Astrocyte (in vitro differentiated cells and primary cell): ENCODE measurements around the gene KIFAP3. TPM values are rescaled to one million over a fixed set of nuclear protein-coding genes. Genes with fewer than 3 reads are reported as not detected.
"Not testable (repeated sequence)": the region's sequence is repeated elsewhere in the genome, so short reads cannot be mapped to it uniquely, and the experiment has no call there.

Experiments used
- DNase-seq: peaks from one replicate; pipeline ENCODE4 v3.0.0-alpha.2; 2010; ENCODE audit warnings: low read depth
- FAIRE-seq: peaks from 2 replicates; lab custom pipeline; 2011; peaks lifted over from hg19 to GRCh38; lab: Jason Lieb, UNC
- H2AFZ ChIP-seq: 2 replicates; pipeline ENCODE4 v1.6.0; 2012; ENCODE audit warnings: low read depth, low read length, inconsistent platforms
- H3K27ac ChIP-seq: 2 replicates; pipeline ENCODE4 v1.5.1; 2011; ENCODE audit warnings: low read depth, low read length, inconsistent platforms
- H3K27me3 ChIP-seq: 2 replicates; pipeline ENCODE4 v1.6.0; 2011; ENCODE audit warnings: low read length, inconsistent platforms; ENCODE audit not compliant: insufficient read depth
- H3K36me3 ChIP-seq: 2 replicates; pipeline ENCODE4 v1.5.1; 2011; ENCODE audit warnings: low read length, inconsistent platforms; ENCODE audit not compliant: insufficient read depth
- H3K4me1 ChIP-seq: 2 replicates; pipeline ENCODE4 v1.5.1; 2011; ENCODE audit warnings: low read length, inconsistent platforms; ENCODE audit not compliant: insufficient read depth
- H3K4me2 ChIP-seq: 2 replicates; pipeline ENCODE4 v1.6.0; 2012; ENCODE audit warnings: low read length, inconsistent platforms
- H3K4me3 ChIP-seq: 2 replicates; pipeline ENCODE4 v1.5.1; 2011; ENCODE audit warnings: low read depth, mild to moderate bottlenecking, low read length, inconsistent platforms; ENCODE audit not compliant: insufficient read depth
- H3K79me2 ChIP-seq: 2 replicates; pipeline ENCODE4 v1.6.0; 2012; ENCODE audit warnings: mild to moderate bottlenecking, low read length, inconsistent platforms; ENCODE audit not compliant: insufficient read depth
- H3K9ac ChIP-seq: 2 replicates; pipeline ENCODE4 v1.6.0; 2012; ENCODE audit warnings: mild to moderate bottlenecking, low read length, inconsistent platforms
- H3K9me3 ChIP-seq: 2 replicates; pipeline ENCODE4 v1.5.1; 2012; ENCODE audit warnings: low read depth, mild to moderate bottlenecking, low read length, inconsistent platforms; ENCODE audit not compliant: insufficient read depth
- H4K20me1 ChIP-seq: 2 replicates; pipeline ENCODE4 v1.6.0; 2012; ENCODE audit warnings: low read length, inconsistent platforms; ENCODE audit not compliant: insufficient read depth
- H3K27ac Mint-ChIP-seq: one replicate; pipeline ENCODE4 v1.8.0; 2021; ENCODE audit warnings: mild to moderate bottlenecking, mixed read lengths; ENCODE audit not compliant: unreplicated experiment
- H3K27me3 Mint-ChIP-seq: one replicate; pipeline ENCODE4 v1.8.0; 2021; ENCODE audit warnings: low read depth, mixed read lengths; ENCODE audit not compliant: unreplicated experiment
- H3K36me3 Mint-ChIP-seq: one replicate; pipeline ENCODE4 v1.8.0; 2021; ENCODE audit warnings: low read depth, mixed read lengths; ENCODE audit not compliant: unreplicated experiment
- H3K4me1 Mint-ChIP-seq: one replicate; pipeline ENCODE4 v1.8.0; 2021; ENCODE audit warnings: low read depth, mixed read lengths; ENCODE audit not compliant: unreplicated experiment
- H3K4me3 Mint-ChIP-seq: one replicate; pipeline ENCODE4 v1.8.0; 2021; ENCODE audit warnings: mild to moderate bottlenecking, moderate library complexity, mixed read lengths; ENCODE audit not compliant: unreplicated experiment
- H3K9me3 Mint-ChIP-seq: one replicate; pipeline ENCODE4 v1.8.0; 2021; ENCODE audit warnings: mild to moderate bottlenecking, mixed read lengths; ENCODE audit not compliant: unreplicated experiment
- EZH2 ChIP-seq: IDR thresholded peaks from 2 replicates; pipeline ENCODE4 v1.6.1; 2012; ENCODE audit warnings: mild to moderate bottlenecking, low read length, inconsistent platforms; ENCODE audit not compliant: insufficient read depth
- total RNA-seq: library from RNA; stranded (reverse); gene quantifications from 2 replicates; pipeline ENCODE4 v1.2.1, GENCODE V29; 2021
- TF ChIP-seq, protein P1 (sequence below): IDR thresholded peaks from 2 replicates; pipeline ENCODE4 v1.5.1; 2011; ENCODE audit warnings: low read depth, mild to moderate bottlenecking, inconsistent platforms, low read length, moderate library complexity; ENCODE audit not compliant: insufficient read depth

Gene KIFAP3
- total RNA-seq, 1 donor from 2014 or later, result 32.8 TPM

DNA sequence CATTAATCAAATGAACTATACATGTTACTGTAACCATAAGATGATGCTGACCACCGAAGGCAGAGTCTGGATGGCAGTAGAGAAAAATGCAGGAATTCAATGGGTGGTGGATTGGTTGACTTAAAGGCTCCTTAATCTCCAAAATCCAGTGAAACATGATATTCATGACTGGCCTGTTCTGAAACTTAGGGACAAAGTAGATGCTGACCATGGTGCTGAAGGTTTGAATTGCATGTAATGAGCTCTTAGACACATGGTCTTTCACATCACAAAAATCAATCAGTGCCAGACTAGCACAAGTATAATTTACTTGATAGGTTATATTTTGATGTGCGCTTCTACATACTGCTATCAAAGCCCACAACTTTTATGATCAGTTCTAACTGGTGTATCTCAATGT is 40.4 kb upstream of the KIFAP3 start:
- no peak overlapping the region for H3K9ac ChIP-seq
- H2AFZ ChIP-seq, result no peak overlapping the region
- no peaks in the 10 kb centered on the region for H3K4me1 ChIP-seq
- Mint-ChIP-seq H3K27me3 (no peaks in the 10 kb centered on the region), H3K27ac (no peak overlapping the region), H3K4me3 (no peak overlapping the region), H3K4me1 (no peaks in the 10 kb centered on the region), H3K36me3 (no peaks in the 10 kb centered on the region), H3K9me3 (peaks cover 13% of the 10 kb centered on the region)
- DNase-seq, result peak; percentile 26
- TF ChIP-seq, protein P1, sequence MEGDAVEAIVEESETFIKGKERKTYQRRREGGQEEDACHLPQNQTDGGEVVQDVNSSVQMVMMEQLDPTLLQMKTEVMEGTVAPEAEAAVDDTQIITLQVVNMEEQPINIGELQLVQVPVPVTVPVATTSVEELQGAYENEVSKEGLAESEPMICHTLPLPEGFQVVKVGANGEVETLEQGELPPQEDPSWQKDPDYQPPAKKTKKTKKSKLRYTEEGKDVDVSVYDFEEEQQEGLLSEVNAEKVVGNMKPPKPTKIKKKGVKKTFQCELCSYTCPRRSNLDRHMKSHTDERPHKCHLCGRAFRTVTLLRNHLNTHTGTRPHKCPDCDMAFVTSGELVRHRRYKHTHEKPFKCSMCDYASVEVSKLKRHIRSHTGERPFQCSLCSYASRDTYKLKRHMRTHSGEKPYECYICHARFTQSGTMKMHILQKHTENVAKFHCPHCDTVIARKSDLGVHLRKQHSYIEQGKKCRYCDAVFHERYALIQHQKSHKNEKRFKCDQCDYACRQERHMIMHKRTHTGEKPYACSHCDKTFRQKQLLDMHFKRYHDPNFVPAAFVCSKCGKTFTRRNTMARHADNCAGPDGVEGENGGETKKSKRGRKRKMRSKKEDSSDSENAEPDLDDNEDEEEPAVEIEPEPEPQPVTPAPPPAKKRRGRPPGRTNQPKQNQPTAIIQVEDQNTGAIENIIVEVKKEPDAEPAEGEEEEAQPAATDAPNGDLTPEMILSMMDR, result no peak
- TF ChIP-seq EZH2, result no peak
- no peaks in the 10 kb centered on the region for H3K36me3 ChIP-seq
- no peak for FAIRE-seq
- H3K4me3 ChIP-seq, result no peak overlapping the region
- no peaks in the 10 kb centered on the region for H4K20me1 ChIP-seq
- H3K79me2 ChIP-seq, result no peaks in the 10 kb centered on the region
- no peaks in the 10 kb centered on the region for H3K27me3 ChIP-seq
- no peak overlapping the region for H3K27ac ChIP-seq
- H3K9me3 ChIP-seq, result peaks cover 5% of the 10 kb centered on the region
- no peak overlapping the region for H3K4me2 ChIP-seq

DNA sequence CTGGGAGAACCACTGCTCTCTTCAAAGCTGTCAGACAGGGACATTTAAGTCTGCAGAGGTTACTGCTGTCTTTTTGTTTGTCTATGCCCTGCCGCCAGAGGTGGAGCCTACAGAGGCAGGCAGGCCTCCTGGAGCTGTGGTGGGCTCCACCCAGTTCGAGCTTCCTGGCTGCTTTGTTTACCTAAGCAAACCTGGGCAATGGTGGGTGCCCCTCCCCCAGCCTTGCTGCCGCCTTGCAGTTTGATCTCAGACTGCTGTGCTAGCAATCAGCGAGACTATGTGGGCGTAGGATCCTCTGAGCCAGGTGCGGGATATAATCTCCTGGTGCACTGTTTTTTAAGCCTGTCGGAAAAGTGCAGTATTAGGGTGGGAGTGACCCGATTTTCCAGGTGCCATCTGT is 38.6 kb upstream of the KIFAP3 start:
- H3K36me3 ChIP-seq, H4K20me1 ChIP-seq, H3K27me3 Mint-ChIP-seq, H3K36me3 Mint-ChIP-seq, H3K79me2 ChIP-seq, H3K27me3 ChIP-seq, H3K4me1 Mint-ChIP-seq, H3K4me1 ChIP-seq, H3K4me2 ChIP-seq, H3K27ac ChIP-seq, H3K4me3 Mint-ChIP-seq, H3K9me3 ChIP-seq, DNase-seq, H3K9ac ChIP-seq, FAIRE-seq, H3K27ac Mint-ChIP-seq, H2AFZ ChIP-seq, H3K4me3 ChIP-seq: not testable (repeated sequence)
- H3K9me3 Mint-ChIP-seq, result peaks cover 13% of the 10 kb centered on the region

DNA sequence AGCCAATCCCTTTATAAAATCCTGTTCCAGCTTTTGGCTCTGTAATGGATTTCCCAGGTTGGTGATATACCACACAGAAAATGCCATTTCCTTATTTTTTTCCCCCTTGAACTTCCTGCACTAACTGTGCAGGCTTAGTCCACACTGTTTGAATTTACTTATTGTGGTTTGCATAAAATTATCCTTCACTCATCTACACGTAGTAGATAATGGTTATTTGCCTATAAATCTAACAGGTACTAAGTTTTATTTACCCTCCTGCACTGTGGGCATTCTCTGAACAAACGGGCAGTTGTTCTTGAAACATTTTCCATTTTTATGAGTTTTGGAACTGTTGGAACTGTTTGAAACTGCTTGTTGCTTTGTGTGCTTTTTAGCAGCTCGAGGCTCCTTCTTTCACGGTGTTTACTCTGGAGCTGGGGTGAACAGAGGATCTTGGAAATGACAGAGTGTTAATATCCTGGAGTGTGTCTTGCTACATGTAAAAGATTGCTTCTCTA is 23.0 kb upstream of the KIFAP3 start:
- no peak overlapping the region for H3K4me3 Mint-ChIP-seq
- Histone ChIP-seq H3K4me1 (no peaks in the 10 kb centered on the region), H2AFZ (no peak overlapping the region), H3K27me3 (no peaks in the 10 kb centered on the region), H3K27ac (no peak overlapping the region), H3K4me3 (no peak overlapping the region), H3K79me2 (no peaks in the 10 kb centered on the region), H3K36me3 (no peaks in the 10 kb centered on the region), H3K9ac (no peak overlapping the region), H4K20me1 (no peaks in the 10 kb centered on the region), H3K4me2 (no peak overlapping the region), H3K9me3 (no peaks in the 10 kb centered on the region)
- H3K36me3 Mint-ChIP-seq, result no peaks in the 10 kb centered on the region
- DNase-seq, result no peak
- no peak overlapping the region for H3K27ac Mint-ChIP-seq
- no peak for FAIRE-seq
- H3K27me3 Mint-ChIP-seq, result no peaks in the 10 kb centered on the region
- peaks cover 15% of the 10 kb centered on the region for H3K4me1 Mint-ChIP-seq
- TF ChIP-seq EZH2, result no peak
- TF ChIP-seq, protein P1, result no peak
- peaks cover 3% of the 10 kb centered on the region for H3K9me3 Mint-ChIP-seq
